DOHH2 (cell line): ENCODE results near the gene SRCAP.

Experiments used
- H3F3A ChIP-seq: fragments of 200-600 bp; sonication (generic), shearing (Covaris generic); 2 replicates; pipeline ENCODE4 v1.6.0; 2016; ENCODE audit warnings: antibody characterized with exemption, mild to moderate bottlenecking; ENCODE audit not compliant: control insufficient read depth, insufficient read depth
- H3K27ac ChIP-seq: fragments of 200-600 bp; sonication (generic); 2 replicates; pipeline ENCODE4 v1.5.1; 2014; ENCODE audit warnings: low read depth, mild to moderate bottlenecking, low read length, moderate library complexity
- H3K27me3 ChIP-seq: fragments of 200-600 bp; sonication (generic); 2 replicates; pipeline ENCODE4 v1.6.1; 2014; ENCODE audit warnings: mild to moderate bottlenecking, low read length, mixed read lengths; ENCODE audit not compliant: control insufficient read depth
- H3K36me3 ChIP-seq: fragments of 200-600 bp; sonication (generic); 2 replicates; pipeline ENCODE4 v1.6.1; 2014; ENCODE audit warnings: mild to moderate bottlenecking, low read length, moderate library complexity, mixed read lengths; ENCODE audit not compliant: control insufficient read depth
- H3K4me1 ChIP-seq: fragments of 200-600 bp; sonication (generic); 2 replicates; pipeline ENCODE4 v1.6.1; 2014; ENCODE audit warnings: mild to moderate bottlenecking, low read length, mixed read lengths; ENCODE audit not compliant: control insufficient read depth
- H3K4me2 ChIP-seq: fragments of 200-600 bp; sonication (generic); 2 replicates; pipeline ENCODE4 v1.6.0; 2014; ENCODE audit warnings: mild to moderate bottlenecking, low read length, moderate library complexity
- H3K4me3 ChIP-seq: fragments of 200-600 bp; sonication (generic); 2 replicates; pipeline ENCODE4 v1.5.1; 2014; ENCODE audit warnings: mild to moderate bottlenecking, low read length, mixed read lengths
- H3K79me2 ChIP-seq: fragments of 200-600 bp; sonication (generic); 2 replicates; pipeline ENCODE4 v1.6.1; 2014; ENCODE audit warnings: mild to moderate bottlenecking, low read length, mixed read lengths; ENCODE audit not compliant: control insufficient read depth
- H3K9me2 ChIP-seq: fragments of 200-600 bp; sonication (generic); replicated peaks from 2 replicates; pipeline ENCODE4 v1.6.1; 2014; ENCODE audit warnings: mild to moderate bottlenecking, low read length, mixed read lengths; ENCODE audit not compliant: control insufficient read depth
- H3K9me3 ChIP-seq: fragments of 200-600 bp; sonication (generic); 2 replicates; pipeline ENCODE4 v1.6.1; 2014; ENCODE audit warnings: antibody characterized with exemption, low read length, mixed read lengths; ENCODE audit not compliant: control insufficient read depth, insufficient read depth
- H4K20me1 ChIP-seq: fragments of 200-600 bp; sonication (generic); 2 replicates; pipeline ENCODE4 v1.6.0; 2014; ENCODE audit warnings: low read depth, mild to moderate bottlenecking, antibody characterized with exemption, low read length, moderate library complexity; ENCODE audit not compliant: control insufficient read depth, insufficient read depth
- EZH2phosphoT487 ChIP-seq: fragments of 200-600 bp; sonication (generic); IDR thresholded peaks from 2 replicates; pipeline ENCODE4 v1.6.1; 2017; ENCODE audit warnings: borderline replicate concordance, mild to moderate bottlenecking, antibody characterized with exemption, low read length, moderate library complexity, mixed read lengths
- TF ChIP-seq, protein P1 (sequence below): fragments of 200-600 bp; sonication (generic); IDR thresholded peaks from one replicate; pipeline ENCODE4 v1.5.1; 2014; ENCODE audit warnings: antibody characterized with exemption, mild to moderate bottlenecking, low read depth, low read length; ENCODE audit not compliant: poor library complexity, severe bottlenecking

SRCAP gene

DNA sequence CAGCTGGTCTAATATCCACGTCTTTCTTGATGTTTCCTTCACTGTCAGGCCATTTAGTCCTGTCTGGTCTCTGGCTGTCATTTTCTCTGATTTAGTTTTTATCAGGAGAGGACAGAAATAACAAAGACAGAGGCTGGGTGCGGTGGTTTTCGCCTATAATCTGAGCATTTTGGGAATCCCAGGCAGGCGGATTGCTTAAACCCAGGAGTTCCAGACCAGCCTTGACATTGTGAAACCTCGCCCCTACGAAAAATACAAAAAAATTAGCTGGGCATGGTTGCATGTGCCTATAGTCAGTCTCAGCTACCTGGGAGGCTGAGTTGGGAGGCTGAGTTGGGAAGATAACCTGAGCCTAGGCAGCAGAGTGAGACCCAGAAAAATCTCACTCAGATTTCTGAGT, 7.1 kb downstream of the SRCAP start:
- peaks cover 88% of the 10 kb centered on the region for H3K36me3 ChIP-seq
- no peak overlapping the region for H3K4me2 ChIP-seq
- no peak overlapping the region for H3K27ac ChIP-seq
- H3K27me3 ChIP-seq, result no peaks in the 10 kb centered on the region
- no peaks in the 10 kb centered on the region; the same call in 1 of the 2 replicates for H4K20me1 ChIP-seq
- H3K4me1 ChIP-seq, result no peaks in the 10 kb centered on the region
- no peak overlapping the region for H3K4me3 ChIP-seq
- H3K9me3 ChIP-seq, result no peaks in the 10 kb centered on the region
- peaks cover 2% of the 10 kb centered on the region; the same call in 1 of the 2 replicates for H3F3A ChIP-seq
- peaks cover 18% of the 10 kb centered on the region for H3K79me2 ChIP-seq
- no peaks in the 10 kb centered on the region for H3K9me2 ChIP-seq
- TF ChIP-seq EZH2phosphoT487, result no peak
- TF ChIP-seq, protein P1, sequence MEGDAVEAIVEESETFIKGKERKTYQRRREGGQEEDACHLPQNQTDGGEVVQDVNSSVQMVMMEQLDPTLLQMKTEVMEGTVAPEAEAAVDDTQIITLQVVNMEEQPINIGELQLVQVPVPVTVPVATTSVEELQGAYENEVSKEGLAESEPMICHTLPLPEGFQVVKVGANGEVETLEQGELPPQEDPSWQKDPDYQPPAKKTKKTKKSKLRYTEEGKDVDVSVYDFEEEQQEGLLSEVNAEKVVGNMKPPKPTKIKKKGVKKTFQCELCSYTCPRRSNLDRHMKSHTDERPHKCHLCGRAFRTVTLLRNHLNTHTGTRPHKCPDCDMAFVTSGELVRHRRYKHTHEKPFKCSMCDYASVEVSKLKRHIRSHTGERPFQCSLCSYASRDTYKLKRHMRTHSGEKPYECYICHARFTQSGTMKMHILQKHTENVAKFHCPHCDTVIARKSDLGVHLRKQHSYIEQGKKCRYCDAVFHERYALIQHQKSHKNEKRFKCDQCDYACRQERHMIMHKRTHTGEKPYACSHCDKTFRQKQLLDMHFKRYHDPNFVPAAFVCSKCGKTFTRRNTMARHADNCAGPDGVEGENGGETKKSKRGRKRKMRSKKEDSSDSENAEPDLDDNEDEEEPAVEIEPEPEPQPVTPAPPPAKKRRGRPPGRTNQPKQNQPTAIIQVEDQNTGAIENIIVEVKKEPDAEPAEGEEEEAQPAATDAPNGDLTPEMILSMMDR, result no peak

DNA sequence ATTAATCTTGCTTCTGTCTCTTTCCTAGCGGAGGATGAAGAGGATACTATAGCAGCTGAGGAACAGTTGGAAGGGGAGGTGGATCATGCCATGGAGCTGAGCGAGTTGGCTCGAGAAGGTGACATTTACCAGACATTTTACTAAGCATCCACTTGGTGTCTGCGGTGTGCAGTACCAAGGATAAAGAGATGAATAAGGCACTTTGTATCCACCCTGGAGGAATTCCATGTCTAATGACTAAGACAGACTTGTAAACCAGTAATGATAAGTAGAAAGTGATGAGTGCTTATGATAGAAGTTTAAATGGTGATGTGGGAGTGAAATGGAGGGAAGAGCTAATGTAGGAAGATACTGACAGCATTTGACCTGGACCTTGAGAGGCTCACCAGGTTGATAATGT, 12.0 kb downstream of the SRCAP start:
- Histone ChIP-seq H3K9me3 (no peaks in the 10 kb centered on the region), H3K4me1 (no peaks in the 10 kb centered on the region), H3K36me3 (peaks cover 93% of the 10 kb centered on the region), H3K4me3 (no peak overlapping the region), H3K27ac (no peak overlapping the region), H3K4me2 (no peak overlapping the region), H3K79me2 (peaks cover 18% of the 10 kb centered on the region), H3F3A (no peaks in the 10 kb centered on the region; the same call in none of the 2 replicates), H4K20me1 (peaks cover 3% of the 10 kb centered on the region; the same call in 1 of the 2 replicates), H3K27me3 (no peaks in the 10 kb centered on the region), H3K9me2 (no peaks in the 10 kb centered on the region)
- no peak for TF ChIP-seq EZH2phosphoT487
- TF ChIP-seq, protein P1, result no peak

DNA sequence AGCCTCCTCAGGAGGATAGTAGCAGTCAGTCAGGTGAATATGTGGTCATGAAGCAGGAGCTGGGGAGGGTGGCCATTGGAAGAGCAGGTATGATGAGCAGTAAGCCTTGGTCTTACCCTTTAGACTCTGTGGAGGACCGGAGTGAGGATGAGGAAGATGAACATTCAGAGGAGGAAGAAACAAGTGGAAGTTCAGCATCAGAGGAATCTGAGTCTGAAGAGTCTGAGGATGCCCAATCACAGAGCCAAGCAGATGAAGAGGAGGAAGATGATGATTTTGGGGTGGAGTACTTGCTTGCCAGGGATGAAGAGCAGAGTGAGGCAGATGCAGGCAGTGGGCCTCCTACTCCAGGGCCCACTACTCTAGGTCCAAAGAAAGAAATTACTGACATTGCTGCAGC, 12.7 kb downstream of the SRCAP start:
- Histone ChIP-seq H3F3A (no peaks in the 10 kb centered on the region; the same call in none of the 2 replicates), H3K36me3 (peaks cover 93% of the 10 kb centered on the region), H3K27ac (no peak overlapping the region), H3K9me2 (no peaks in the 10 kb centered on the region), H3K9me3 (no peaks in the 10 kb centered on the region), H3K79me2 (peaks cover 25% of the 10 kb centered on the region), H3K4me3 (no peak overlapping the region), H3K4me2 (no peak overlapping the region), H3K27me3 (no peaks in the 10 kb centered on the region), H3K4me1 (no peaks in the 10 kb centered on the region), H4K20me1 (peaks cover 3% of the 10 kb centered on the region; the same call in 1 of the 2 replicates)
- no peak for TF ChIP-seq EZH2phosphoT487
- TF ChIP-seq, protein P1, result no peak
